Cerebellar cortex (tissue), 1 donor: ENCODE measurements around the gene TOP2A.

ENCODE experiments used
- DNase-seq: peaks from one replicate; pipeline ENCODE4 v3.0.0-alpha.2; 2015; ENCODE audit warnings: low spot score

TOP2A gene

GRCh38 chr17:40358323-40359038 is 59.2 kb downstream of the TOP2A start:
- peak; percentile 91 for DNase-seq

- DNase-seq: no peak
These were observed 60.5 kb downstream of the TOP2A start for GRCh38 chr17:40356990-40357881.

GRCh38 chr17:40355804-40356758 is 61.6 kb downstream of the TOP2A start:
- DNase-seq: no peak

- peak; percentile 61 for DNase-seq
These were observed 62.4 kb downstream of the TOP2A start for GRCh38 chr17:40355123-40355803.

- no peak for DNase-seq
These were observed 63.2 kb downstream of the TOP2A start for GRCh38 chr17:40354221-40355122.

GRCh38 chr17:40352779-40353394 is 64.8 kb downstream of the TOP2A start:
- no peak for DNase-seq

GRCh38 chr17:40352237-40352778 is 65.4 kb downstream of the TOP2A start:
- DNase-seq: no peak

- DNase-seq: no peak
These were observed 66.1 kb downstream of the TOP2A start for GRCh38 chr17:40351359-40352236.

- no peak for DNase-seq
These were observed 66.9 kb downstream of the TOP2A start for GRCh38 chr17:40350689-40351358.

- no peak for DNase-seq
These were observed 67.6 kb downstream of the TOP2A start for GRCh38 chr17:40349895-40350688.

- DNase-seq: no peak
These were observed 68.2 kb downstream of the TOP2A start for GRCh38 chr17:40349477-40349894.

- DNase-seq: no peak
These were observed 68.9 kb downstream of the TOP2A start for GRCh38 chr17:40348562-40349476.

- DNase-seq: no peak
These were observed 69.6 kb downstream of the TOP2A start for GRCh38 chr17:40348136-40348504.

- DNase-seq: no peak
These were observed 70.2 kb downstream of the TOP2A start for GRCh38 chr17:40347319-40348135.

GRCh38 chr17:40346765-40347158 is 70.9 kb downstream of the TOP2A start:
- DNase-seq: no peak
